Activated CD4-positive, alpha-beta T cell treated with anti-CD3 and anti-CD28 coated beads, Interleukin-2, amount 50 U/mL, for 24 hours (primary cell): ENCODE data around the gene ZNF574.
"Not testable (repeated sequence)": the region's sequence is repeated elsewhere in the genome, so short reads cannot be mapped to it uniquely, and the experiment has no call there.

ENCODE experiments used
- DNase-seq, 2 donors: peaks; one replicate each; pipeline ENCODE4 v3.0.0-alpha.2; 2020; ENCODE audit warnings: low read depth in 1 of 2, low spot score in 1 of 2

The ZNF574 gene

GRCh38 chr19:42098781-42099180 is 22.8 kb downstream of the ZNF574 start:
- no peak for DNase-seq

- DNase-seq: no peak
These were observed 23.5 kb downstream of the ZNF574 start for GRCh38 chr19:42099336-42099925.

GRCh38 chr19:42100241-42100640 is 24.3 kb downstream of the ZNF574 start:
- not testable (repeated sequence) for DNase-seq

- no peak for DNase-seq
These were observed 26.9 kb downstream of the ZNF574 start for GRCh38 chr19:42102877-42103276.

- DNase-seq: no peak
These were observed 29.4 kb downstream of the ZNF574 start for GRCh38 chr19:42105368-42105767.

- peak; percentile 78 to 85 for DNase-seq
These were observed 32.8 kb downstream of the ZNF574 start for GRCh38 chr19:42108527-42109389.

GRCh38 chr19:42109896-42110295 is 33.9 kb downstream of the ZNF574 start:
- DNase-seq: no peak

GRCh38 chr19:42110658-42111057 is 34.7 kb downstream of the ZNF574 start:
- no peak for DNase-seq

GRCh38 chr19:42111384-42111783 is 35.4 kb downstream of the ZNF574 start:
- no peak for DNase-seq

GRCh38 chr19:42111811-42112210 is 35.8 kb downstream of the ZNF574 start:
- no peak for DNase-seq

GRCh38 chr19:42113641-42114348 is 37.8 kb downstream of the ZNF574 start:
- no peak for DNase-seq

GRCh38 chr19:42114412-42114811 is 38.4 kb downstream of the ZNF574 start:
- DNase-seq: no peak

GRCh38 chr19:42115219-42115618 is 39.3 kb downstream of the ZNF574 start:
- DNase-seq: no peak

- DNase-seq: no peak
These were observed 39.7 kb downstream of the ZNF574 start for GRCh38 chr19:42115705-42116104.

GRCh38 chr19:42116308-42117075 is 40.5 kb downstream of the ZNF574 start:
- DNase-seq: no peak

- no peak for DNase-seq
These were observed 41.1 kb downstream of the ZNF574 start for GRCh38 chr19:42117076-42117475.

GRCh38 chr19:42120276-42120980 is 44.5 kb downstream of the ZNF574 start:
- DNase-seq: no peak

- no peak for DNase-seq
These were observed 45.2 kb downstream of the ZNF574 start for GRCh38 chr19:42121036-42121621.

GRCh38 chr19:42121656-42122069 is 45.7 kb downstream of the ZNF574 start:
- peak; percentile 57 to 85 for DNase-seq
